HepG2 (cell line): ENCODE results near the gene KLHL3. TPM values are rescaled to one million over a fixed set of nuclear protein-coding genes. Genes with fewer than 3 reads are reported as not detected.

Source experiments
- GFI1 ChIP-seq: sonication (generic); formaldehyde crosslinking; IDR thresholded peaks from 2 replicates; pipeline ENCODE4 v1.5.0; 2020; ENCODE audit warnings: missing genetic modification reagents, mild to moderate bottlenecking, borderline replicate concordance
- NFE2 ChIP-seq: sonication (generic); formaldehyde crosslinking; IDR thresholded peaks from 2 replicates; pipeline ENCODE4 v1.4.0; 2020; ENCODE audit warnings: missing genetic modification reagents
- NR2C2 ChIP-seq: sonication (generic); formaldehyde crosslinking; IDR thresholded peaks from 2 replicates; pipeline ENCODE4 v1.4.0; 2020; ENCODE audit warnings: missing genetic modification reagents, mild to moderate bottlenecking, moderate library complexity, borderline replicate concordance
- RBFOX2 ChIP-seq: fragments of 200-400 bp; formaldehyde crosslinking; IDR thresholded peaks from 2 replicates; pipeline ENCODE4 v1.6.1; 2017; ENCODE audit warnings: low read depth, mild to moderate bottlenecking, low read length
- REL ChIP-seq: sonication (generic); formaldehyde crosslinking; conservative IDR thresholded peaks from 2 replicates; pipeline ENCODE4 v1.8.0; 2022; ENCODE audit warnings: mild to moderate bottlenecking, missing genetic modification reagents, moderate library complexity
- REXO4 ChIP-seq: sonication (generic); formaldehyde crosslinking; IDR thresholded peaks from 2 replicates; pipeline ENCODE4 v1.8.0; 2022; ENCODE audit warnings: missing genetic modification reagents, mild to moderate bottlenecking, borderline replicate concordance
- STAG1 ChIP-seq: sonication (generic); formaldehyde crosslinking; IDR thresholded peaks from 2 replicates; pipeline ENCODE4 v1.4.0; 2020; ENCODE audit warnings: missing genetic modification reagents
- ZBTB7B ChIP-seq: sonication (generic); formaldehyde crosslinking; IDR thresholded peaks from 2 replicates; pipeline ENCODE4 v1.4.0; 2020; ENCODE audit warnings: missing genetic modification reagents
- ZNF138 ChIP-seq: sonication (generic); formaldehyde crosslinking; IDR thresholded peaks from 2 replicates; pipeline ENCODE4 v1.5.0; 2020; ENCODE audit warnings: mild to moderate bottlenecking, low read depth, missing genetic modification reagents
- ZNF335 ChIP-seq: sonication (generic); formaldehyde crosslinking; IDR thresholded peaks from 2 replicates; pipeline ENCODE4 v1.4.0; 2020; ENCODE audit warnings: missing genetic modification reagents
- polyA plus RNA-seq, 8 experiments: library from polyadenylated mRNA; depleted of rRNA in 3 of 8; stranded (reverse) in 7 of 8; unstranded in 1 of 8; fragments of >200 nt; fragmentation: Illumina TruSeq in 4 of 8; extraction: Trizol in 4 of 8; gene quantifications; 2 replicates each; pipeline versions ENCODE4 v1.2.1 to v1.2.3, GENCODE V29; 2011 to 2016; ENCODE audit warnings: low read depth in 4 of 8, missing spikeins in 1 of 8, mixed read lengths in 1 of 8; ENCODE audit not compliant: insufficient read depth in 1 of 8
- total RNA-seq, 5 experiments: library from RNA; depleted of rRNA; stranded (reverse); fragments of >200 nt; fragmentation: Illumina TruSeq; extraction: Trizol; gene quantifications; 2 replicates each; pipeline ENCODE4 v1.2.3, GENCODE V29; 2016; ENCODE audit warnings: low read depth in 1 of 5
- TF ChIP-seq, protein P1 (sequence below): sonication (generic); formaldehyde crosslinking; IDR thresholded peaks from 2 replicates; pipeline ENCODE4 v1.9.0; 2021; ENCODE audit warnings: mild to moderate bottlenecking, missing genetic modification reagents
- TF ChIP-seq, protein P2 (sequence below), 2 experiments: sonication (generic) in 1 of 2; formaldehyde crosslinking in 1 of 2; IDR thresholded peaks; 2 replicates each; pipeline versions ENCODE4 v1.6.1 to v1.9.0; 2014 to 2022; ENCODE audit warnings: antibody characterized with exemption in 1 of 2, borderline replicate concordance in 1 of 2, inconsistent platforms in 1 of 2, low read depth in 1 of 2, missing genetic modification reagents in 1 of 2
- TF ChIP-seq, protein P3 (sequence below): sonication (generic); formaldehyde crosslinking; IDR thresholded peaks from 2 replicates; pipeline ENCODE4 v1.9.0; 2021; ENCODE audit warnings: missing genetic modification reagents, borderline replicate concordance
- TF ChIP-seq, protein P4 (sequence below): sonication (generic); formaldehyde crosslinking; IDR thresholded peaks from 2 replicates; pipeline ENCODE4 v1.4.0; 2020; ENCODE audit warnings: mild to moderate bottlenecking, low read depth, missing genetic modification reagents

The KLHL3 gene
- total and polyA plus RNA-seq, 2 of the 13 experiments (the other 11 are each of a cell fraction or from before 2014, with no cell fraction given): 0.02 to 0.08 TPM

DNA sequence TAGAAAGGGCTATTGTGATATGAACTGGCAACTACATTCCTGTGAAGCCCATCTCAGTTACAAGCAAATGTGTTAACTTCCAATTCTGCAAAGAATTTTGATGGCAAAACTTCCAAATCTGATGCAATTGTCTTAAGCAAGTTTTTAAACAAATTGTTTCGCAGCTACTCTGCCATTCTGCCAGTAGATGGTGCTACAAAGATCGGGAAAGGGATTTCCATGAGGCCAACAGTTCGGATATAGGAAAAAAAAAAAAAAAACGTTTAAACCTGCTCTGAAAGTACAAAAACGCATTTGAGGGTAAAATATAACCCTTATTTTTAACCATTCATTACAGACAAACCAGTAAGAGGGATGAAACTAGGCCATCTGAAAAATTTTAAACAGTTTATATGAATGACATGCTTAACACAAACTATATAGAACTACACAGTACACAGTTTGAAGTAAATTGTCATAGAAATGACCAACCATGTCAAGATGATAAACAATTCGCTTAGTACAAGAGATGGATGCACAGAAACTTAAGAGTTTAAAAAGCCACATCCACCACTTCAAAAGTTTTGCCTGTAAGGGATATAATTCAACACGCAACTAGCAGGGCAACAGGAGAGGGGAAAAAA is 16.1 kb upstream of the KLHL3 start (continued):
- TF ChIP-seq, protein P1, sequence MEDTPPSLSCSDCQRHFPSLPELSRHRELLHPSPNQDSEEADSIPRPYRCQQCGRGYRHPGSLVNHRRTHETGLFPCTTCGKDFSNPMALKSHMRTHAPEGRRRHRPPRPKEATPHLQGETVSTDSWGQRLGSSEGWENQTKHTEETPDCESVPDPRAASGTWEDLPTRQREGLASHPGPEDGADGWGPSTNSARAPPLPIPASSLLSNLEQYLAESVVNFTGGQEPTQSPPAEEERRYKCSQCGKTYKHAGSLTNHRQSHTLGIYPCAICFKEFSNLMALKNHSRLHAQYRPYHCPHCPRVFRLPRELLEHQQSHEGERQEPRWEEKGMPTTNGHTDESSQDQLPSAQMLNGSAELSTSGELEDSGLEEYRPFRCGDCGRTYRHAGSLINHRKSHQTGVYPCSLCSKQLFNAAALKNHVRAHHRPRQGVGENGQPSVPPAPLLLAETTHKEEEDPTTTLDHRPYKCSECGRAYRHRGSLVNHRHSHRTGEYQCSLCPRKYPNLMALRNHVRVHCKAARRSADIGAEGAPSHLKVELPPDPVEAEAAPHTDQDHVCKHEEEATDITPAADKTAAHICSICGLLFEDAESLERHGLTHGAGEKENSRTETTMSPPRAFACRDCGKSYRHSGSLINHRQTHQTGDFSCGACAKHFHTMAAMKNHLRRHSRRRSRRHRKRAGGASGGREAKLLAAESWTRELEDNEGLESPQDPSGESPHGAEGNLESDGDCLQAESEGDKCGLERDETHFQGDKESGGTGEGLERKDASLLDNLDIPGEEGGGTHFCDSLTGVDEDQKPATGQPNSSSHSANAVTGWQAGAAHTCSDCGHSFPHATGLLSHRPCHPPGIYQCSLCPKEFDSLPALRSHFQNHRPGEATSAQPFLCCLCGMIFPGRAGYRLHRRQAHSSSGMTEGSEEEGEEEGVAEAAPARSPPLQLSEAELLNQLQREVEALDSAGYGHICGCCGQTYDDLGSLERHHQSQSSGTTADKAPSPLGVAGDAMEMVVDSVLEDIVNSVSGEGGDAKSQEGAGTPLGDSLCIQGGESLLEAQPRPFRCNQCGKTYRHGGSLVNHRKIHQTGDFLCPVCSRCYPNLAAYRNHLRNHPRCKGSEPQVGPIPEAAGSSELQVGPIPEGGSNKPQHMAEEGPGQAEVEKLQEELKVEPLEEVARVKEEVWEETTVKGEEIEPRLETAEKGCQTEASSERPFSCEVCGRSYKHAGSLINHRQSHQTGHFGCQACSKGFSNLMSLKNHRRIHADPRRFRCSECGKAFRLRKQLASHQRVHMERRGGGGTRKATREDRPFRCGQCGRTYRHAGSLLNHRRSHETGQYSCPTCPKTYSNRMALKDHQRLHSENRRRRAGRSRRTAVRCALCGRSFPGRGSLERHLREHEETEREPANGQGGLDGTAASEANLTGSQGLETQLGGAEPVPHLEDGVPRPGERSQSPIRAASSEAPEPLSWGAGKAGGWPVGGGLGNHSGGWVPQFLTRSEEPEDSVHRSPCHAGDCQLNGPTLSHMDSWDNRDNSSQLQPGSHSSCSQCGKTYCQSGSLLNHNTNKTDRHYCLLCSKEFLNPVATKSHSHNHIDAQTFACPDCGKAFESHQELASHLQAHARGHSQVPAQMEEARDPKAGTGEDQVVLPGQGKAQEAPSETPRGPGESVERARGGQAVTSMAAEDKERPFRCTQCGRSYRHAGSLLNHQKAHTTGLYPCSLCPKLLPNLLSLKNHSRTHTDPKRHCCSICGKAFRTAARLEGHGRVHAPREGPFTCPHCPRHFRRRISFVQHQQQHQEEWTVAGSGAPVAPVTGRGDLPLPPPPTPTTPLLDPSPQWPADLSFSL: no peak
- TF ChIP-seq ZNF138 (CRISPR knock-in tag) (no peak), REXO4 (CRISPR knock-in tag) (no peak), NR2C2 (CRISPR knock-in tag) (no peak), ZBTB7B (CRISPR knock-in tag) (no peak), GFI1 (CRISPR knock-in tag) (no peak), RBFOX2 (no peak), ZNF335 (CRISPR knock-in tag) (0 out of 2 replicates have a peak, but pooled peaks have one; percentile 19), STAG1 (CRISPR knock-in tag) (peak; percentile 10; the same call in 1 of the 2 replicates), NFE2 (CRISPR knock-in tag) (no peak), REL (CRISPR knock-in tag) (no peak)
- TF ChIP-seq, protein P2, sequence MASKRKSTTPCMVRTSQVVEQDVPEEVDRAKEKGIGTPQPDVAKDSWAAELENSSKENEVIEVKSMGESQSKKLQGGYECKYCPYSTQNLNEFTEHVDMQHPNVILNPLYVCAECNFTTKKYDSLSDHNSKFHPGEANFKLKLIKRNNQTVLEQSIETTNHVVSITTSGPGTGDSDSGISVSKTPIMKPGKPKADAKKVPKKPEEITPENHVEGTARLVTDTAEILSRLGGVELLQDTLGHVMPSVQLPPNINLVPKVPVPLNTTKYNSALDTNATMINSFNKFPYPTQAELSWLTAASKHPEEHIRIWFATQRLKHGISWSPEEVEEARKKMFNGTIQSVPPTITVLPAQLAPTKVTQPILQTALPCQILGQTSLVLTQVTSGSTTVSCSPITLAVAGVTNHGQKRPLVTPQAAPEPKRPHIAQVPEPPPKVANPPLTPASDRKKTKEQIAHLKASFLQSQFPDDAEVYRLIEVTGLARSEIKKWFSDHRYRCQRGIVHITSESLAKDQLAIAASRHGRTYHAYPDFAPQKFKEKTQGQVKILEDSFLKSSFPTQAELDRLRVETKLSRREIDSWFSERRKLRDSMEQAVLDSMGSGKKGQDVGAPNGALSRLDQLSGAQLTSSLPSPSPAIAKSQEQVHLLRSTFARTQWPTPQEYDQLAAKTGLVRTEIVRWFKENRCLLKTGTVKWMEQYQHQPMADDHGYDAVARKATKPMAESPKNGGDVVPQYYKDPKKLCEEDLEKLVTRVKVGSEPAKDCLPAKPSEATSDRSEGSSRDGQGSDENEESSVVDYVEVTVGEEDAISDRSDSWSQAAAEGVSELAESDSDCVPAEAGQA (IDR thresholded peaks at IDR 0.05; ENCODE audit: low read depth): no peak
- TF ChIP-seq, protein P2 (CRISPR knock-in tag; IDR thresholded peaks at IDR 0.05; ENCODE audit: borderline replicate concordance): no peak
- TF ChIP-seq, protein P3, sequence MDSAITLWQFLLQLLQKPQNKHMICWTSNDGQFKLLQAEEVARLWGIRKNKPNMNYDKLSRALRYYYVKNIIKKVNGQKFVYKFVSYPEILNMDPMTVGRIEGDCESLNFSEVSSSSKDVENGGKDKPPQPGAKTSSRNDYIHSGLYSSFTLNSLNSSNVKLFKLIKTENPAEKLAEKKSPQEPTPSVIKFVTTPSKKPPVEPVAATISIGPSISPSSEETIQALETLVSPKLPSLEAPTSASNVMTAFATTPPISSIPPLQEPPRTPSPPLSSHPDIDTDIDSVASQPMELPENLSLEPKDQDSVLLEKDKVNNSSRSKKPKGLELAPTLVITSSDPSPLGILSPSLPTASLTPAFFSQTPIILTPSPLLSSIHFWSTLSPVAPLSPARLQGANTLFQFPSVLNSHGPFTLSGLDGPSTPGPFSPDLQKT: no peak
- TF ChIP-seq, protein P4, sequence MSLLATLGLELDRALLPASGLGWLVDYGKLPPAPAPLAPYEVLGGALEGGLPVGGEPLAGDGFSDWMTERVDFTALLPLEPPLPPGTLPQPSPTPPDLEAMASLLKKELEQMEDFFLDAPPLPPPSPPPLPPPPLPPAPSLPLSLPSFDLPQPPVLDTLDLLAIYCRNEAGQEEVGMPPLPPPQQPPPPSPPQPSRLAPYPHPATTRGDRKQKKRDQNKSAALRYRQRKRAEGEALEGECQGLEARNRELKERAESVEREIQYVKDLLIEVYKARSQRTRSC: no peak
